Measurements from ENCODE around the gene MSI2.

- no peak for TF ChIP-seq POLR2A (IDR thresholded peaks at IDR 0.05; ENCODE audit: low read depth, low read length)
- TF ChIP-seq POLR2AphosphoS5 (IDR thresholded peaks at IDR 0.05; ENCODE audit: low read depth, low read length), result no peak
- no peak for TF ChIP-seq TAF1 (IDR thresholded peaks at IDR 0.05; ENCODE audit: borderline replicate concordance, low read depth, low read length)
These were observed 395.1 kb downstream of the MSI2 start for GRCh38 chr17:57651451-57651850.
